ENCODE measurements around the gene SNX13.

SNX13 gene

DNA sequence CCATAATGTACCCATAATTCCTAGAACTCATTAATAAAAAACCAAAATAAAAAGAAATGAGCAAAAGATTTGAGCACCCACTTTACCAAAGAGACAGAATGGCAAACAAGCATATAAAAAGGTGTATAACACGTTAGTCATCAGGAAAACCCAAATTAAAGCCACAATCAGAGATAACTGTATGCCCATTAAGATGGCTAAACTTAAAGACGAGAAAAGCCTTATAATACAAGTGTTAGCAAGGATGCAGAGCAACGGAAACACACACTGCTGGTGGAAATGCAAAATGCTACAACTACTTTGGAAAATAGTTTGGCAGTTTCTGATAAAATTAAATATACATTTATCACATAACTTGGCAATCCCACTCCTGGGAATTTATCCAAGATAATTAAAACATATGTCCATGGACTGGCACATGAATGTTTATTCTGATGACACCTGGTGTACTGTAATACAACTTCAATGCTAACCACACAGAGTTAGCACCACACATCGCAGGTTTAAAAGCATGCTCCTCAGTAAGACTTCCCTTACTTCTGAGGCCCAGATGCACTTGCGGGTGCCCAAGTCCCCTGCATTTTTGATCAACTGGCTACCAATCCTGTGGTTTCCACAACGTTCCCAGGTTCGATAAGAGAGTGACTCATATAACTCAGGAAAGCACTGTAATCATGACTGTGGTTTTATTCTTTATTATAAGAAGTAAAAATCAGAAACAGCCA lies 158.6 kb downstream of the SNX13 start:
- DNase-seq (ENCODE audit: low spot score) = no peak

GRCh38 chr7:17779381-17779780 lies 160.9 kb downstream of the SNX13 start:
- DNase-seq (ENCODE audit: low spot score) = no peak

DNA sequence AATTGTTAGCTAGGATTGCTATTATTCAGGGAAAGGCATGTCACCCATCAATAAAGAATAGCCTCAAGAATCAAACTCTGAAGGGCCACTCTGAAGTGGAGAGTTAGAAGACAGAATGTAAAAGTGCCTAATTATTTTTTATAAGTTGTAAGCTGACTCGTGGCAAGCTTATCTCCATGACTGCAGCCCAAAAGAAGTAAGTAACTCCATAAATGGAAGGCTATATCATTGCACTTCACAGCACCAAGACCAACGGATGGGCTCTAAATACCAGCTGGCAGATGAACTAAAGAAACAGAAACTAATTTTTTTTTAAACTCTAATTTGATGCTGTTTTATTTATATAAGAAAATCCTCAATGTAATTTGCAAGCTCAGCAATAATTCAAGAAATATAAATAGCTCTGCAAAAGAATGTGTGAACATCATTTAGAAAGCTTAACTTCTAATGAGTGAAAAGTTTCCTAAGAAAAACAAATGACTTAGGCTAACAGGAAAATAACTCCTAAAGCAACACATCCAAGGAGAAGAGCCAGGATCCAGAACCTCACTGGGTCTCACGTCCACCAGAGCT lies 165.5 kb downstream of the SNX13 start:
- DNase-seq (ENCODE audit: low spot score) = no peak

GRCh38 chr7:17774248-17774647 lies 166.0 kb downstream of the SNX13 start:
- no peak for DNase-seq (ENCODE audit: low spot score)

DNA sequence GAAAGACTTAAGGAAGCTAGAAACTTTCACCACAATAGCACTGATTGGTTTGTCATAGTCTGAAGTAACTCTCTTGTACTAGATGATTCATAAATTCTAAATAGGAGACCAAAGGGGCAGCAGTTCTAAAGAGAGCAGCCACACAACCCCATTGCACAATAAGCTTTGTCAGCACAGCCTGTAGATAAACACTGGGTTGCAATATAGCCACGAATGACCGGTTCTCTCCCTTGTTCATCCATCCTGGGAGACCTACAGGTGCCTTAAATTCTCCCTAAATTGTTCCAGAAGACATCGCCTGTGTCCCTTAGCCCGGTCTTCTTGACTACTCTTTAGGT lies 167.0 kb downstream of the SNX13 start:
- DNase-seq (ENCODE audit: low spot score) = no peak

DNA sequence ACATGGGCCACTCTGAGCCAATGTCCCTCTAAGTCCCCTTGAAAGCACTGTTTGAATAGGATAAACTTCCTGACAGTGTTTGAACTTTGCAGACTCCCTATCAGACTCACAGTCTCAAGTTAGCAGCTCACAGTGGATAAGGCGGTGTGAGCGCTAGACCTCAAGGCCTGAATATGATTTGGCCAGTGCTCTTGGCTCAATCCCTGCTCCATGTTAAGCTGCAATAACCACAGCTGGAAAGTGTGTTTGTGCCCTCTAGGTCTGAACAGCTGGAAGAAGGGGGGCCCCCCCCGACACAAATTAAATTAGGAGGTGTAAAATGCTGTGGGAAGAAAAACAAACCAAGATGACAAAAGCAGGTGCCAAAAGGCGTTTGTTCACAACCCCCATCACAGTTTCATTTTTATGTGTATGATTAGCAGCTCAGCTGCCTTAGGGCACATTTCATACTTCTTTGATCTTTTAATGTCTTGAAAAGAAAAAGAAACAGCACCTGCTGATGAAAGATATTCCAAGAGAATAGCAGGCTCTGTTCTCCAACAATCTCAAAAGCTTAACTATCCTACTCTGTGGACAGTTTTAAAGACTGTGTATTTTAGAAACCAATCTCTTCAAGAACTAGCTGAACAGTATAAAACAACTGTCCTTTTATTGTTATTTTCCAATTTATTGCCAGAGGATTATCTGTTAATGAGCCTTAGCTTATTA lies 167.6 kb downstream of the SNX13 start:
- DNase-seq (ENCODE audit: low spot score) = no peak

- DNase-seq (ENCODE audit: low spot score) = no peak
Observed at GRCh38 chr7:17771901-17772408, 168.3 kb downstream of the SNX13 start.

DNA sequence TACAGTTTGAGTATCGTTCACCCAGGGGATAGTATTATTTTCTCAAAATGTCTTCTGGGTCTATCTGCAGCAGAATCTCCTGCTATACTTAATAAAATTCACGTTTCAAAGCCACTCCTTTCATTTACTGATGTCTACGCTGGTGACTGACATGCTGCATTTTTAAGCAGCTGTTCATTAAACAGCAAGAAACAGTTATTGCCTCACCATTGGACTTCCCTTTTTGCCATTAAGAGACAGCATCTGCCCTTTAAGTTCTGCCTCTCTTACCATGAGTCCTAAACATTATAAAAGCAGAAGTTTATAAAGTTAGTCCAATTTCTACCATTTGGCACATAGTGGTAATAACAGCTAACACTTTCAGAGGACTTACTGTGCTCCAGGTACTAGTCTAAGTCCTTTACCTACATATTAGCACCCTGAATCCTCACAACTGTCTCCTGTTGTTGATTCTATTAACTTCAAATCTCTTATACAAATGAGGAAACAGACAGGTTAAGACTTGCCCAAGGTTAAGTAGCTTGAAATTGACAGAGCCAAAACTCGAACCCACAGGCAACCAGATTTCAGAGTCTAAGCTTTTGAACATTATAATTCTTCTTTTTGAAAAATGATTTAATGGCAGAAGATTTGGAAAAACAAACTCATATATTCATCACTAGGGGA lies 169.5 kb downstream of the SNX13 start:
- no peak for DNase-seq (ENCODE audit: low spot score)

DNA sequence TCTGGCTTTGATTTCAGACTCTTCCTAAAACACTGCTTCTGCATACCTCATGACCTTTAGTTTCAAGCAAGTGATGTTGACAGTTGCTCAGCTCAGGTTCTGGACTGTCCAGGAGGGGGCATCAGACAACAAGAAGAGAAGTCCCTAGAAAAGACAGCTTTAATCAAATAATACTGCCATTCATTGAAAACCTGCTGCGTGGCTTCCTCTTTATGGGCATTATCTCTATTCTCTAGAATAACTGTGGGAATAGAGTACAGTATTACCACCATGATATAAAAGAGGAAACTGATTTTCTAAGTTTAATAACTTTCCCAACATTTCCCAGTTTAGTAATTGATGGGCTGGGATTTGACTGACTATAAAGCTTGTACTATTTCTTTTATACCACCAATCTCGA lies 170.4 kb downstream of the SNX13 start:
- peak; percentile 56 for DNase-seq (ENCODE audit: low spot score)

GRCh38 chr7:17758008-17758407 lies 182.3 kb downstream of the SNX13 start:
- DNase-seq (ENCODE audit: low spot score) = no peak

GRCh38 chr7:17746020-17746530 lies 194.2 kb downstream of the SNX13 start:
- DNase-seq (ENCODE audit: low spot score) = no peak

DNA sequence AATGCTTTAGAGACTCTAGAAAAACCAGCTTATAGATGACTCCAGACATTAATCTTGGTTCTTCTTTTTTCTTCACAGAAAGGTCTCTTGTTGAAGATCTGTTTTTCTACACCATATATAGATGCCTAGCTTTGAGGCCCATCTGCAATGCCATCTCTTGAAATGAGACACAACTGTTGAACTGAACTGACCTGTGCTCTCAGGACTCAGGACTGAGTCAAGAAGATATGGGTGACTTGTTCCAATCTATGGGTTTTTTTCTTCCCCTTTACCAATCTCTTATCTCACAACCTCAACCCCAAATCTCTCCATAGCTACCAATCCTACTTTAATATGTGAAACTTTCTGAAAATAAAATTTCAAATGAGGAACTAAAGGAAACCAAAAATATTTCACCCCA lies 194.7 kb downstream of the SNX13 start:
- no peak for DNase-seq (ENCODE audit: low spot score)

- no peak for DNase-seq (ENCODE audit: low spot score)
Observed at GRCh38 chr7:17743316-17743715, 197.0 kb downstream of the SNX13 start.

- no peak for DNase-seq (ENCODE audit: low spot score)
Observed at GRCh38 chr7:17741426-17741825, 198.9 kb downstream of the SNX13 start.
